CD1c-positive myeloid dendritic cell (primary cell): ENCODE results near the gene RFX4.

Source experiments
- DNase-seq: peaks from one replicate; pipeline ENCODE4 v3.0.0-alpha.2; 2016; ENCODE audit errors: extremely low spot score

Gene RFX4

DNA sequence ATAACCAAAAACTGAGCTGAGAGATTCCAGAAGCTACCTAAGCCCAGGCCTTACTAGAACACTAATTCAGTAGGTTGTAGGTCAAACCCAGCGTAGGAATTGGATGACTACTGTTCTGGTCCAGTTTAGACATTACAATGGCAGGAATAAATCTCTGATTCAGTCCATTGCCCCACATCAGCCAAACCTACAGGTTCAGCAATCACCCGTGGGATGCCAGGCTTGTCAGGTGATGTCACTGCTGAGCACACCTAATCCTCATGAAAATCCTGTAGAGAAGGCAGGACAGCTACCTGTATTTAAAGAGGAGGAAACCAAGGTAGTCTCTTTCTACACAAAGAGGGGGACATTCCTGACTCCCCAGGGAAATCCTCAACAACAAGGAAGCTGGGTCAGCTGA, 63.7 kb downstream of the RFX4 start:
- DNase-seq: no peak

GRCh38 chr12:106647793-106648514, 65.2 kb downstream of the RFX4 start:
- no peak for DNase-seq

DNA sequence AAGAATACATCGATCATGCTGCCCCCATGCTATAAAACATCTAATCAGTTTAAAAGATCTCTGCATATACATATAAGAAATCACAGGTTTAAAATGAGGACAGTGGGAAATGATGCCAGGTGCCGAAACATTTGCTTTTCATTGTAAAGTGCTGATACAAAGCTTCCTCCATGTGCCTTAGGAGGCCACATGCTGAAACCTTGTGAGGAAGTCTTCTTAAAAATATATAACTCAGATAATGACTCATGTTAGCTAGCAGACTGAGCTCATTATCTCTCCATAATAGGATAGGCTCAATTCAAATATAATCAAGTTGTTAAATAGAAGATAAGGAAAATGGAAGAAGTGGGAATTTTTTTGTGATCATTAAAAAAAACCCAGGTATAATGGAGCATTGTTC, 65.9 kb downstream of the RFX4 start:
- DNase-seq: no peak

- no peak for DNase-seq
Measured at GRCh38 chr12:106651552-106651951, 68.7 kb downstream of the RFX4 start.

DNA sequence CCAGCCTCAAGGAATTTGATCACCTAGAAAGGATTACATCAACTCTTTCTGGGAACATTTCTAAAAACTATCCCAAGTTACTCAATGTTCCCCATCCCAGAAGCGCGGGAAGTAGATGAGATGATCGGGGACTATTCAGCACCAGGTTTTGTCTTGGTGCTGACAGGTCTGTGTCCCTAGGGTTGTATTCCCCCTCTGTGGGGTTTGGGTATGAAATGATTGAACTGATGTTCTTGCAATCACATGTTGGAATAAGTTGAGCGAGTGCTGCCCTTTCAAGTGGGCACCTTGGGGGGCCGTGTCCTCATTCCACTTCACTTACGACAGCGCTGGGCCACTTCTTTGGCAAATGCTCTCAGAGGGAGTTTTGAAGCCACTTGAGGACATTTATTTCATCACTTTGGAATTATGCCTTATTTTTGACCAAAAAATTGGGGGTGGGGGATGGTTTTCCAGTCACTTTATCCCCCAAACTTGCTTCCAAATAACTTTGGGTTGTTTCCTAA, 69.8 kb downstream of the RFX4 start:
- no peak for DNase-seq

DNA sequence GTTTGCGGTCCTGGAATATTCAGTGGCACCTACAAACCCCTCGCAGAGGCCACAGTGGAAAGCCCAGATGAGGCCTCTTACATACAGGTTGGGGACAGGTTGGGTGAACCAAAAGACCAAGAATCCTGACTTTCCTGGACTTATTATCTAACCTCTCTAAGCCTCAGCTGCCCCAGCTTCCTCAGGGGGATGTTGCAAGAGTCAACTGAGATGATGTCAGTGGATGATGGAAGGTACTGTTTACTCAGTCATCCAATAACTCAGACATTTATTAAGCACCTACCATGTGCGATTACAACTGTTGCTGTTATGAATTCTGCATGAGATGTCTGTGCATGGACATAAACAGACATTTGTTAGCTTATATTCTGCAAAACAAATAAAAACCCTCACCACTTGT, 72.8 kb downstream of the RFX4 start:
- no peak for DNase-seq

DNA sequence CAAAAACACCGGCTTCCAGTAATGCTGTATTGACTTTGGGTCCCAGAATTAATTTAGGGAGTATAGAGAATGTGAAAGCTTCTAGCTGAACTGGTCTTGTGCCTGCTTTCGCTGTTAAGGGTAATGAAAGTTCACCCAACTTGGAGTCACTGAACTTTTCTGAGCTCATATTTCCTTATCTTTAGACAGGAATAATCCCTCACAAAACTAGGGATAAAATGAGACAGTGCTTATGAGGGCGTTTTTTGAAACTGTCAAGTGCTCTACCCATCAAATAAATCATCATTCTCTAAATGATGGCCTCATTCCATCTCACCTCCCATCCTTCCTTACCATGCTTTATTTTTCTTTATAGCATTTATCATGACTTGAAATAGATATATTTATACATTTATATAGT, 74.7 kb downstream of the RFX4 start:
- no peak for DNase-seq

- DNase-seq: no peak
Measured at GRCh38 chr12:106663385-106663784, 80.6 kb downstream of the RFX4 start.

- DNase-seq: no peak
Measured at GRCh38 chr12:106669216-106669615, 86.4 kb downstream of the RFX4 start.

DNA sequence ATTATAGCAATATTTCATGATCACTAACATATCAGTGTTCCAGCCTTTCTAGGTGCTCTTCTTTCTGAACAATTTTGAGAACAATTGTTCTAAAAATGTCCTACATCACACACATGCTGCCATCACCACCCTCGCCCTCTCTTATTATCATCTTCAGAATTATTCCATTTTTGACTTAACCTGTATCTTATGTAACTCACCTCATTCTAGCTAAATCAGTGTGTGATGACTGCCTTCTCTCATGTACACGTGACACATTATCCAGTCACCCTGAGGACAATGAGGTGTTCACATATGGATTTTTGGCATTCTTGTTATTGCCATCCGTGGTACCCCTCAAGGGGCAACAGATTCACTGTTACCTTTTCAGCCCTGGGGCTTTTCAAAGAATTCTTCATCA, 87.3 kb downstream of the RFX4 start:
- DNase-seq: no peak

GRCh38 chr12:106671840-106672239, 89.0 kb downstream of the RFX4 start:
- DNase-seq: no peak

GRCh38 chr12:106672314-106673025, 89.7 kb downstream of the RFX4 start:
- no peak for DNase-seq

GRCh38 chr12:106673141-106673540, 90.3 kb downstream of the RFX4 start:
- no peak for DNase-seq

GRCh38 chr12:106675651-106676435, 93.0 kb downstream of the RFX4 start:
- DNase-seq: no peak

DNA sequence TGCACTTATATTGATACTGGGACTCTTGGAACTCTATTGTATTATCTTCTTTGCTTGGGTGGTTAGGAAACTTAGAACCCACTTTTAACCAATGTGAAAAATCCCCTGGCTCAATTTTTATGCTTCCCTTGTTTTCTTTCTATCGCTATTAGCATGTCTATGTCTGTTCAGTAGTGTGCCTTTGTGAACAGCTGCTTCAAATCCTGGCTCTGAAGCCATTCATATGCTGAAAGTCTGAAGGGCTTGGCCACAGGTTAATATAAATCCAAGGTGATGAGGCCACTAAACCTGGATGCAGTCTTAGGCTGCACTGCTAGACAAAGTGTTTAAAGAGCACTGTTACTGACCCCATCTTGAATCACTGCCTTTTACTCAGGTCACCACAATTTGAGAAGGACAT, 96.8 kb downstream of the RFX4 start:
- no peak for DNase-seq

DNA sequence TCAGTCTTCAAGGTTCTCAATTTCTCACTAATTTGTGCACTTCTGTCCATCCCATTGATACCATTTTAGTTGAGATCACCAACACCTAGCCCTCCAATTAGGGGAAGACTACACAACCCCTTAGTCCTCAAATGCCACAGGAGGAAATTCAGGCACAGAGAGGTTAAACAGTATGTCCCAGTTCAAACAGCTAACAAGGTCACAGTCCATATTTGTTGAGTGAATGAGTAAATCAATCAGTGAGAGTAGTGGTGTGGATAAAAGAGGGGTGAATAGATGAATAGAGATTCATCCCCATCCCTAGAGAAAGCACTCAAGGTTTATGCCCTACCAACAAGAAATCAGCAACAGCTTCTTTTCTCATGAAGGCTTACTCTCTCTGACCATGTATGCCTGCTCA, 97.5 kb downstream of the RFX4 start:
- no peak for DNase-seq

GRCh38 chr12:106681210-106681609, 98.4 kb downstream of the RFX4 start:
- DNase-seq: no peak

DNA sequence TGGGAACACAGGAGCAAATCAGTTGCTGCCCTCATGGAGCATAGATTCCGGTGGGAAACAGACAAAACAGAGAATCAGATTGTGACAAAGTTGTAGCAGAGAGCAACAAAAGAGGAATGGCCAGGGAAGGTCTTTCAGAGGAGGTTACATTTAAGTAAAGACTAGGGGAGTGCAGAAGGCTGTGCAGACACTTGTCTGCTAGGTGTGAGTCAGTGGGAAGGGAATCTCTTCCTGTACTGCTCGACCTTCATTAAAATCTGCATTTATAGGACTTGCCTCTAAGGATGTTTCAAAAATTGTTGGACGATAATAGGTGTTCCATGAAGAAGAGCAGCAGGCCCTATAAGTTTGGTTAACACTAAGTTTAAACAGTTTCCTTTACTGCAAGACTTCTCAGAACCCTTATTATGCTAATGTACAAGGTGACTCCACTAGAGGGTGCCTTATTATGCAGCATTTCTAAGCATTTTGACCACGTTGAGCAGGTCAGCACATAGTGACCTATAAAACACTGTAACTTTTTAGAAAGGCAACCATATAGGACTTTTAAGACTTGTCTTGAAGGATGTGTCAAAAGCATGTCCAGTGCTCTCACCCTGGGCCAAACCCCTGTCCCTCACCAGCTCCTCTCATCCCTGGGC, 99.9 kb downstream of the RFX4 start:
- DNase-seq: no peak

GRCh38 chr12:106684497-106684896, 101.7 kb downstream of the RFX4 start:
- DNase-seq: no peak

GRCh38 chr12:106685381-106685780, 102.6 kb downstream of the RFX4 start:
- no peak for DNase-seq

DNA sequence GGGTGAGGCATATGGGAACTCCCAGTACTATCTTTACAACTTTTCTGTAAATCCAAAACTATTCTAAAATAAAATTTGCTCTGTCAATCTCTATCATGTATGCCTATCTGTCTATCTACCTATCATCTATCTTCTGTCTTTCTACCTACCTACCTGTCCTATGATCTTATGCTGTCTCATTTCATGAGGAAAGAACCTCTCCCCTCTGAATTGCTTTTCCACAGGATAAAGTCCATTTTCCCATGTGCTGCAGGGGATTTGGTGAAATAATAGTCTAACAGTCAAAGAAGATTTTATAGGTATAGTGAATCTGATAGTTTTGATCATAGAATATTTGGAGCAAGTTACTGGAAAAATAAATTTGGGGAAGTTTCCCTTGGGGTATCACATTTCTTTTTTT, 104.9 kb downstream of the RFX4 start:
- no peak for DNase-seq
